NCI-H187 treated with DMSO at 0.1 percent for 48 hours (cell line): ENCODE results near the gene ZNF662.

Experiments used
- DNase-seq: peaks from one replicate; lab custom pipeline; 2025; lab: John Stamatoyannopoulos, UW

The ZNF662 gene

GRCh38 chr3:42936157-42936981, 30.4 kb downstream of the ZNF662 start:
- no peak for DNase-seq

- no peak for DNase-seq
Observed at GRCh38 chr3:42937334-42937733, 31.4 kb downstream of the ZNF662 start.

- DNase-seq: no peak
Observed at GRCh38 chr3:42942693-42943092, 36.8 kb downstream of the ZNF662 start.

- no peak for DNase-seq
Observed at GRCh38 chr3:42946050-42946449, 40.1 kb downstream of the ZNF662 start.

GRCh38 chr3:42957573-42957972, 51.6 kb downstream of the ZNF662 start:
- no peak for DNase-seq

GRCh38 chr3:42960282-42960681, 54.3 kb downstream of the ZNF662 start:
- no peak for DNase-seq

GRCh38 chr3:42960786-42961185, 54.8 kb downstream of the ZNF662 start:
- no peak for DNase-seq

- no peak for DNase-seq
Observed at GRCh38 chr3:42961633-42962032, 55.7 kb downstream of the ZNF662 start.

GRCh38 chr3:42963269-42963668, 57.3 kb downstream of the ZNF662 start:
- DNase-seq: no peak

GRCh38 chr3:42964266-42964665, 58.3 kb downstream of the ZNF662 start:
- DNase-seq: no peak
